ENCODE results near the gene SERP2.

The SERP2 gene

GRCh38 chr13:44429311-44429710 lies 55.7 kb downstream of the SERP2 start:
- TF ChIP-seq CTCF (IDR thresholded peaks at IDR 0.05; ENCODE audit: control insufficient read depth, extremely low read depth, insufficient read depth) = no peak
- H3K4me3 ChIP-seq (ENCODE audit: low read depth, low read length) = no peak overlapping the region
- DNase-seq (ENCODE audit: low read depth) = no peak

GRCh38 chr13:44431150-44431549 lies 57.5 kb downstream of the SERP2 start:
- H3K4me3 ChIP-seq (ENCODE audit: low read depth, low read length) = no peak overlapping the region
- no peak for TF ChIP-seq CTCF (IDR thresholded peaks at IDR 0.05; ENCODE audit: control insufficient read depth, extremely low read depth, insufficient read depth)
- DNase-seq (ENCODE audit: low read depth) = no peak

GRCh38 chr13:44432650-44433049 lies 59.0 kb downstream of the SERP2 start:
- H3K4me3 ChIP-seq (ENCODE audit: low read depth, low read length) = no peak overlapping the region
- no peak for TF ChIP-seq CTCF (IDR thresholded peaks at IDR 0.05; ENCODE audit: control insufficient read depth, extremely low read depth, insufficient read depth)

GRCh38 chr13:44433863-44434765 lies 60.5 kb downstream of the SERP2 start:
- no peak for DNase-seq (ENCODE audit: low read depth)
- no peak for TF ChIP-seq CTCF (IDR thresholded peaks at IDR 0.05; ENCODE audit: control insufficient read depth, extremely low read depth, insufficient read depth)
- H3K4me3 ChIP-seq (ENCODE audit: low read depth, low read length) = peak overlapping the region; percentile 77

More at GRCh38 chr13:44432650-44433049, 59.0 kb downstream of the SERP2 start:
- DNase-seq (ENCODE audit: low read depth) = no peak

GRCh38 chr13:44434766-44435141 lies 61.1 kb downstream of the SERP2 start:
- DNase-seq (ENCODE audit: low read depth) = no peak
- peak overlapping the region; percentile 77 for H3K4me3 ChIP-seq (ENCODE audit: low read depth, low read length)
- no peak for TF ChIP-seq CTCF (IDR thresholded peaks at IDR 0.05; ENCODE audit: control insufficient read depth, extremely low read depth, insufficient read depth)

GRCh38 chr13:44435142-44435918 lies 61.7 kb downstream of the SERP2 start:
- H3K4me3 ChIP-seq (ENCODE audit: low read depth, low read length) = peak overlapping the region; percentile 77
- DNase-seq (ENCODE audit: low read depth) = peak; percentile 97
- no peak for TF ChIP-seq CTCF (IDR thresholded peaks at IDR 0.05; ENCODE audit: control insufficient read depth, extremely low read depth, insufficient read depth)

All from LNCaP clone FGC (cell line).